ENCODE measurements around the gene SECTM1. TPM values are rescaled to one million over a fixed set of nuclear protein-coding genes. Genes with fewer than 3 reads are reported as not detected.

SECTM1 gene
- total and polyA plus RNA-seq, 2 experiments from 2014 or later: 0.21 to 1.3 TPM

- TF ChIP-seq CTCF (conservative IDR thresholded peaks at IDR 0.05; ENCODE audit: low read depth in 2 of 2): no peak
- no peak for TF ChIP-seq ZNF331 (CRISPR knock-in tag; IDR thresholded peaks at IDR 0.05; ENCODE audit: low read depth)
- TF ChIP-seq STAT1 (IDR thresholded peaks at IDR 0.05; ENCODE audit: unreplicated experiment): no peak
- TF ChIP-seq NANOG (IDR thresholded peaks at IDR 0.05; ENCODE audit: borderline replicate concordance): no peak
- TF ChIP-seq JUNB (IDR thresholded peaks at IDR 0.05; ENCODE audit: unreplicated experiment): no peak
- no peak for TF ChIP-seq CREB1 (CRISPR knock-in tag; IDR thresholded peaks at IDR 0.05; ENCODE audit: low read depth)
- TF ChIP-seq EZH2 (IDR thresholded peaks at IDR 0.05; ENCODE audit: low read depth, unreplicated experiment): no peak
- no peak for TF ChIP-seq EZH2phosphoT487 (IDR thresholded peaks at IDR 0.05; ENCODE audit: unreplicated experiment)
- TF ChIP-seq REST (IDR thresholded peaks at IDR 0.05; ENCODE audit: unreplicated experiment): no peak
- TF ChIP-seq ZNF114 (CRISPR knock-in tag; IDR thresholded peaks at IDR 0.05): no peak
- TF ChIP-seq POLR2AphosphoS5 (IDR thresholded peaks at IDR 0.05; ENCODE audit: low read depth): no peak
Observed at GRCh38 chr17:82281502-82282238, 51.9 kb downstream of the SECTM1 start (continued).

GRCh38 chr17:82281076-82281475 lies 52.5 kb downstream of the SECTM1 start:
- Histone ChIP-seq H3K79me2 (replicated peaks; ENCODE audit: insufficient read depth) (no peaks in the 10 kb centered on the region), H3K36me3 (ENCODE audit: insufficient read depth) (no peaks in the 10 kb centered on the region), H3K27me3 (ENCODE audit: insufficient read depth) (no peaks in the 10 kb centered on the region), H2AFZ (no peak overlapping the region), H3K4me1 (ENCODE audit: insufficient read depth) (peaks cover 4% of the 10 kb centered on the region; the same call in 1 of the 2 replicates), H3K27ac (ENCODE audit: low read depth) (no peak overlapping the region), H3K4me2 (no peak overlapping the region), H3F3A (replicated peaks; ENCODE audit: low read depth) (0 out of 2 replicates have a peak, but pooled peaks cover 14% of the 10 kb centered on the region), H4K20me1 (replicated peaks; ENCODE audit: insufficient read depth) (peaks cover 5% of the 10 kb centered on the region; the same call in 1 of the 2 replicates), H3K4me3 (no peak overlapping the region), H3K9me2 (ENCODE audit: insufficient read depth) (no peaks in the 10 kb centered on the region)
- Mint-ChIP-seq H3K27ac (no peak overlapping the region), H3K4me3 (no peak overlapping the region), H3K36me3 (ENCODE audit: low read depth) (no peaks in the 10 kb centered on the region), H3K4me1 (peaks cover 29% of the 10 kb centered on the region), H3K27me3 (ENCODE audit: insufficient read depth, low read depth, poor library complexity) (peaks cover 16% of the 10 kb centered on the region), H3K9me3 (no peaks in the 10 kb centered on the region)
- DNase-seq (ENCODE audit: low spot score) (no peak), ATAC-seq (no peak)
- TF ChIP-seq EZH2 (IDR thresholded peaks at IDR 0.05; ENCODE audit: low read depth, unreplicated experiment) (no peak), STAT1 (IDR thresholded peaks at IDR 0.05; ENCODE audit: unreplicated experiment) (no peak), NANOG (IDR thresholded peaks at IDR 0.05; ENCODE audit: borderline replicate concordance) (no peak), POLR2AphosphoS5 (IDR thresholded peaks at IDR 0.05; ENCODE audit: low read depth) (no peak), REST (IDR thresholded peaks at IDR 0.05; ENCODE audit: unreplicated experiment) (no peak), CREB1 (CRISPR knock-in tag; IDR thresholded peaks at IDR 0.05; ENCODE audit: low read depth) (no peak), CTCF (conservative IDR thresholded peaks at IDR 0.05; ENCODE audit: low read depth in 2 of 2) (no peak), EZH2phosphoT487 (IDR thresholded peaks at IDR 0.05; ENCODE audit: unreplicated experiment) (no peak), ZNF114 (CRISPR knock-in tag; IDR thresholded peaks at IDR 0.05) (no peak), ETS1 (IDR thresholded peaks at IDR 0.05) (no peak)
